Effector memory CD8-positive, alpha-beta T cell (primary cell): Measurements from ENCODE around the gene ZNF462.
A peak's percentile ranks its signal among the peaks of the same experiment; 100 is the strongest.

Experiments used
- ATAC-seq: fragments of 150-1000 bp; cut with Tn5 transposase; replicated peaks from 2 replicates; pipeline ENCODE4 v1.10.0; 2021; ENCODE audit warnings: mild to moderate bottlenecking, moderate library complexity
- DNase-seq, 3 experiments: peaks; one replicate each; pipeline ENCODE4 v3.0.0; 2021
- H3K27ac Mint-ChIP-seq, 2 donors: one replicate each; pipeline ENCODE4 v1.8.0; 2022; ENCODE audit warnings: mild to moderate bottlenecking in 2 of 2, mixed read lengths in 2 of 2, moderate library complexity in 2 of 2
- H3K27me3 Mint-ChIP-seq, 2 donors: one replicate each; pipeline ENCODE4 v1.8.0; 2022; ENCODE audit warnings: mixed read lengths in 2 of 2
- H3K36me3 Mint-ChIP-seq: one replicate; pipeline ENCODE4 v1.8.0; 2022; ENCODE audit warnings: mild to moderate bottlenecking, moderate library complexity, mixed read lengths; ENCODE audit not compliant: insufficient read depth
- H3K4me1 Mint-ChIP-seq, 2 donors: one replicate each; pipeline ENCODE4 v1.8.0; 2022; ENCODE audit warnings: low read depth in 2 of 2, mixed read lengths in 2 of 2
- H3K4me3 Mint-ChIP-seq, 2 donors: one replicate each; pipeline ENCODE4 v1.8.0; 2022; ENCODE audit warnings: mild to moderate bottlenecking in 2 of 2, mixed read lengths in 2 of 2, moderate library complexity in 2 of 2
- H3K9me3 Mint-ChIP-seq, 2 donors: one replicate each; pipeline ENCODE4 v1.8.0; 2022; ENCODE audit warnings: mixed read lengths in 2 of 2

Gene ZNF462

GRCh38 chr9:106869458-106869857 is 6.5 kb downstream of the ZNF462 start:
- peaks cover 4% of the 10 kb centered on the region for H3K36me3 Mint-ChIP-seq
- no peak overlapping the region for H3K4me3 Mint-ChIP-seq
- ATAC-seq = no peak
- H3K27me3 Mint-ChIP-seq = peaks cover 7 to 15% of the 10 kb centered on the region in 2 donors
- no peak for DNase-seq
- H3K27ac Mint-ChIP-seq = no peak overlapping the region
- peaks cover 0 to 2% of the 10 kb centered on the region in 2 donors for H3K4me1 Mint-ChIP-seq
- peaks cover 0 to 3% of the 10 kb centered on the region in 2 donors for H3K9me3 Mint-ChIP-seq

DNA sequence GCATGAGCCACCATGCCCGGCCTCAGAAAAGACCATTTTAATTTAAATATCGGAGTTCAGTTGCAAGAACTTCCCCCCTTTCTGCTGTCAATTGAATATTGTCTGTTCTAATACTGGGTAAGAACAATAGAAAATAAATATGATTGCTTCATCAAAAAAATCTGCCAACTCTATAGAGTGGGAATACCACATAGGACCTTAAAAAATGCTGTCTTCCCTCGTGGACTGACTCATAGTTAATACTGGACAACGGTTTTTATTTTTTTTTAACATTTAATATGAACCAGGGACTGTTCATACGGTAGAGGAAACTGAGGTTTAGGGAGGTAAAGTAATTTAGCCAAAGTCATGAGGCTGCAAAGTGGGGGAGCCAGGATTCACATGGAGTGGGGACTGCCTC is 9.7 kb downstream of the ZNF462 start:
- no peaks in the 10 kb centered on the region for H3K36me3 Mint-ChIP-seq
- no peaks in the 10 kb centered on the region for H3K4me1 Mint-ChIP-seq
- H3K4me3 Mint-ChIP-seq = no peak overlapping the region
- DNase-seq (no peak), ATAC-seq (no peak)
- no peaks in the 10 kb centered on the region for H3K27me3 Mint-ChIP-seq
- no peak overlapping the region for H3K27ac Mint-ChIP-seq
- H3K9me3 Mint-ChIP-seq = peaks cover 6 to 7% of the 10 kb centered on the region in 2 donors

- H3K27me3 Mint-ChIP-seq = no peaks in the 10 kb centered on the region
- H3K9me3 Mint-ChIP-seq = peaks cover 6 to 7% of the 10 kb centered on the region in 2 donors
- DNase-seq (no peak), ATAC-seq (no peak)
- H3K4me3 Mint-ChIP-seq = no peak overlapping the region
- H3K27ac Mint-ChIP-seq = no peak overlapping the region
- H3K4me1 Mint-ChIP-seq = no peaks in the 10 kb centered on the region
- H3K36me3 Mint-ChIP-seq = no peaks in the 10 kb centered on the region
Observed at GRCh38 chr9:106874031-106874430, 11.1 kb downstream of the ZNF462 start.

DNA sequence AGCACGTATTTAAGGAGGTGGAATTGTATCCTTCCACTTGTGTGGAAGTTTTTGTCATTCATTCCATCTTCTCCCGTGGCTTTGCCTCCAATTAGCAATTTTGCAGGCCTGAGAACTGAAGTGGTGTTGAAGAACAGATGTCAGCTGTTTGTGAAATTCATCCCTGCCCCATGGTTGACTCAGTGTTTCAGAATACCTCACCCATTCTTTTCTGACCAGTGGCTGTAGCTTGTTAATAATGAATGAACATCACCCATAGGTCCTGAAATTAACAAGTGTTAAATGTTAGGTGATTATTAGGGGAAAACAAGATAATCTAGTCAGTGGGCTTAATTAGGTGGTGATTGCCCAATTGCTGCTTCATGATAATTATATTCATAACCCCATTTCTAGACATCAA is 11.7 kb downstream of the ZNF462 start:
- H3K27ac Mint-ChIP-seq = no peak overlapping the region
- H3K36me3 Mint-ChIP-seq = no peaks in the 10 kb centered on the region
- no peaks in the 10 kb centered on the region for H3K27me3 Mint-ChIP-seq
- DNase-seq (no peak), ATAC-seq (no peak)
- H3K4me3 Mint-ChIP-seq = no peak overlapping the region
- peaks cover 6 to 7% of the 10 kb centered on the region in 2 donors for H3K9me3 Mint-ChIP-seq
- no peaks in the 10 kb centered on the region for H3K4me1 Mint-ChIP-seq

DNA sequence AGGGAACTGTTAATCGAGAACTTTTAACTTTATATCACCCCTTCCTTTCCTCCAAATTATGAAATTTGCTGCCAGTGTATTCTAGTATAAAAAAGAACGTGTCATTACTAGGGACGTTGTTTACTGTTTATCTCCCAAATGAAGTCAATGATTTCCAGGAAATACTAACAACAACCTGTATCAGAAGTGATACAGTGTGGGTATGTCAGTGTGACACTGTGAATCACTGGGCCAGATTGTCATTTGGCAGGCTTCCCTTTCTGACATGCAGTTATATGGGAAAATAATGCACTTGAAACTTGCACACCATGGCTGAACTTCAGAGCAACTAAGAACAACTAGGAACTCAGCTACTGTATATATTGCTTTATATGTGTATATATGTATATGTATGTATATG is 12.6 kb downstream of the ZNF462 start:
- Mint-ChIP-seq H3K4me3 (no peak overlapping the region), H3K36me3 (no peaks in the 10 kb centered on the region), H3K27ac (no peak overlapping the region), H3K27me3 (no peaks in the 10 kb centered on the region), H3K4me1 (no peaks in the 10 kb centered on the region), H3K9me3 (peaks cover 6 to 7% of the 10 kb centered on the region in 2 donors)
- DNase-seq = no peak
- ATAC-seq = no peak

GRCh38 chr9:106877345-106877744 is 14.4 kb downstream of the ZNF462 start:
- Mint-ChIP-seq H3K9me3 (peaks cover 5 to 7% of the 10 kb centered on the region in 2 donors), H3K4me1 (no peaks in the 10 kb centered on the region), H3K4me3 (no peak overlapping the region), H3K27ac (no peak overlapping the region), H3K27me3 (no peaks in the 10 kb centered on the region), H3K36me3 (no peaks in the 10 kb centered on the region)
- ATAC-seq (no peak), DNase-seq (no peak)

- peaks cover 5 to 14% of the 10 kb centered on the region in 2 donors for H3K9me3 Mint-ChIP-seq
- no peak overlapping the region for H3K27ac Mint-ChIP-seq
- H3K27me3 Mint-ChIP-seq = no peaks in the 10 kb centered on the region
- no peak overlapping the region for H3K4me3 Mint-ChIP-seq
- ATAC-seq (no peak), DNase-seq (no peak)
- no peaks in the 10 kb centered on the region for H3K36me3 Mint-ChIP-seq
- H3K4me1 Mint-ChIP-seq = no peaks in the 10 kb centered on the region
Observed at GRCh38 chr9:106878081-106878837, 15.3 kb downstream of the ZNF462 start.

GRCh38 chr9:106878934-106879333 is 16.0 kb downstream of the ZNF462 start:
- peak overlapping the region in 1 of 2 donors; percentile 19 for H3K4me3 Mint-ChIP-seq
- H3K36me3 Mint-ChIP-seq = no peaks in the 10 kb centered on the region
- H3K27me3 Mint-ChIP-seq = no peaks in the 10 kb centered on the region
- peaks cover 5 to 14% of the 10 kb centered on the region in 2 donors for H3K9me3 Mint-ChIP-seq
- no peak overlapping the region for H3K27ac Mint-ChIP-seq
- DNase-seq (peak in 1 of 3 experiments; percentile 5), ATAC-seq (peak; percentile 65)
- H3K4me1 Mint-ChIP-seq = no peaks in the 10 kb centered on the region

- H3K27ac Mint-ChIP-seq = no peak overlapping the region
- H3K36me3 Mint-ChIP-seq = no peaks in the 10 kb centered on the region
- DNase-seq (no peak), ATAC-seq (no peak)
- H3K9me3 Mint-ChIP-seq = peaks cover 6 to 14% of the 10 kb centered on the region in 2 donors
- no peak overlapping the region for H3K4me3 Mint-ChIP-seq
- no peaks in the 10 kb centered on the region for H3K4me1 Mint-ChIP-seq
- H3K27me3 Mint-ChIP-seq = no peaks in the 10 kb centered on the region
Observed at GRCh38 chr9:106879439-106879882, 16.5 kb downstream of the ZNF462 start.

DNA sequence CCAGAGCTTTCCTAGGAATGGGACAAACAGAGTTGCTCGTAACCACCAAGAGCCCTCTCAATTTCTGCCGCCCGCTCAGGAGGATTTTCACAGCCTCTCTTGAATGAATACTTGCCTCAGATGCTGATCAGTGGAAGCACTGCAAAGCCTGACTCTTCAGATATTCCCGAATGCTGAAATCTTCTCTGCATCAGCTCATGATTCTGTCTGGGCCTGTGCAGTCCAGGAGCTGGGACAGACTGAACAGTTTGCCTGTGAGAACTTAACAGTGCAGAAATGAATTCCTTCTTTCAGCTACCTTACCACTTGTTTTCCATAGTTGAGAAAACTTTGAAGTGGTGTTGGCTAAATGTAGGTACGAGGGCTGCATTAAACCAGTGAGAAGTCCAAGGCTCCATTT is 17.1 kb downstream of the ZNF462 start:
- no peak overlapping the region for H3K4me3 Mint-ChIP-seq

GRCh38 chr9:106880863-106881262 is 17.9 kb downstream of the ZNF462 start:
- peaks cover 5 to 14% of the 10 kb centered on the region in 2 donors for H3K9me3 Mint-ChIP-seq
- H3K4me3 Mint-ChIP-seq = no peak overlapping the region
- no peaks in the 10 kb centered on the region for H3K4me1 Mint-ChIP-seq
- H3K27me3 Mint-ChIP-seq = no peaks in the 10 kb centered on the region
- no peaks in the 10 kb centered on the region for H3K36me3 Mint-ChIP-seq
- no peak overlapping the region for H3K27ac Mint-ChIP-seq
- DNase-seq = no peak
- no peak for ATAC-seq

More for the DNA sequence above, 17.1 kb downstream of the ZNF462 start:
- Mint-ChIP-seq H3K4me1 (no peaks in the 10 kb centered on the region), H3K36me3 (no peaks in the 10 kb centered on the region), H3K27me3 (no peaks in the 10 kb centered on the region), H3K27ac (no peak overlapping the region), H3K9me3 (peaks cover 6 to 14% of the 10 kb centered on the region in 2 donors)
- DNase-seq (no peak), ATAC-seq (no peak)

GRCh38 chr9:106883030-106883429 is 20.1 kb downstream of the ZNF462 start:
- ATAC-seq (peak; percentile 22), DNase-seq (no peak)
- H3K9me3 Mint-ChIP-seq = peaks cover 2 to 8% of the 10 kb centered on the region in 2 donors
- no peak overlapping the region for H3K27ac Mint-ChIP-seq
- H3K36me3 Mint-ChIP-seq = no peaks in the 10 kb centered on the region
- H3K4me3 Mint-ChIP-seq = no peak overlapping the region
- H3K4me1 Mint-ChIP-seq = no peaks in the 10 kb centered on the region
- H3K27me3 Mint-ChIP-seq = no peaks in the 10 kb centered on the region

- H3K9me3 Mint-ChIP-seq = peaks cover 2 to 8% of the 10 kb centered on the region in 2 donors
- H3K27ac Mint-ChIP-seq = no peak overlapping the region
- no peaks in the 10 kb centered on the region for H3K4me1 Mint-ChIP-seq
- H3K4me3 Mint-ChIP-seq = no peak overlapping the region
- DNase-seq = no peak
- no peaks in the 10 kb centered on the region for H3K27me3 Mint-ChIP-seq
- ATAC-seq = no peak
- H3K36me3 Mint-ChIP-seq = no peaks in the 10 kb centered on the region
Observed at GRCh38 chr9:106883626-106884190, 20.7 kb downstream of the ZNF462 start.

DNA sequence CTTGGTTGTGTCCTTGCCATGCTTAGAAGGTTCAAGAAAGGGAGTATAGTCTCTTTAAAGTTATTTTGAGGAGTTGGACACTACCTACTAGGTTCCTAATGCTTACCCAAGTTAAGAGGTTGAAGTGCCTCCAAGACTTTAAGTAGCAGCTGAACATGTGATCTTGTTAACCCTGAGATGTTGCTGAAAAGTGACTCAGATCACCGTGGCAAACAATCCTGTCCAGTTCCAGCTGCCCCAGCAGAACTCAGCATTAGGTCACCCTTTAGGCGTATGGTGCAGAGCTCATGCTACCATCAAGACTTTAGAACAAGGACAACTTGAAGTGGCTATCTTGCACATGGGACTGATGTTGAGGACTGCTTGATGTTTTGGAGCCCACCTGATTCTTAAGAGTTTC is 22.5 kb downstream of the ZNF462 start:
- Mint-ChIP-seq H3K4me3 (no peak overlapping the region), H3K36me3 (no peaks in the 10 kb centered on the region), H3K27me3 (no peaks in the 10 kb centered on the region), H3K27ac (no peak overlapping the region), H3K9me3 (peaks cover 2 to 8% of the 10 kb centered on the region in 2 donors), H3K4me1 (no peaks in the 10 kb centered on the region)
- no peak for DNase-seq
- no peak for ATAC-seq
